GM19397 (cell line): ENCODE data around the gene VAV3.
A peak's percentile ranks its signal among the peaks of the same experiment; 100 is the strongest.
"Not testable (repeated sequence)": the region's sequence is repeated elsewhere in the genome, so short reads cannot be mapped to it uniquely, and the experiment has no call there.

Experiments used
- ATAC-seq: cut with Tn5 transposase; IDR thresholded peaks from one replicate; pipeline ENCODE4 v1.9.1; 2021; ENCODE audit warnings: mild to moderate bottlenecking, moderate library complexity; ENCODE audit not compliant: unreplicated experiment

The VAV3 gene

DNA sequence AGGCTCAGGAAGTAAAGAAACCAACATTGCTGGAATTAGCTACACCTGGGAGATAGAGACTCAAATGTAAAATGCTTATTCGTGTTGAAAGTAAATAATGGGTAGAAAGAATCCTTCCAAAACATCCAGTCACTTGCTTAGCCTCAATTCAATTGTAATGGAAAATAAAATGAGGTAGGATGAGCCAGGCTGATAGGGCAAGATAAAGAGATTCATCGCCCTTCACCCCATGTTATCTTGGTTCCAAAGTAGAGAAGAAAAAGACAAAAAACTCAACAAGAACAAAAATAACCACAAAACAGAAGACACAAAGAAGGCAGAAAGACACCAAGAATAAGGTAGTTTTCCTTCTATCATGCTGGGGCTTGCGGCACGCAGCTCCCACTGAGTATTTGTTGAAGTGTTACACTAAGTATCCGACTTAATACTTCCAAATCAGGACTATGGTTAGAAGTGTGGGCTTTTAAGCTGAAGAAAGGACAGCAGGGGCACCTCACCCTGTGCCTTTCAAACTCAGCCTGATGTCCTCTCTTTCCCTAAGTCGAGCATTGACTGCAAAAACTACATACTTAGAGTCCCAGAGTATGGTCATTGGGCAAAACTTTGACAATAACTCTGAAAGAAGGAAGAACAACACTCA is 202.1 kb downstream of the VAV3 start:
- ATAC-seq, result no peak

DNA sequence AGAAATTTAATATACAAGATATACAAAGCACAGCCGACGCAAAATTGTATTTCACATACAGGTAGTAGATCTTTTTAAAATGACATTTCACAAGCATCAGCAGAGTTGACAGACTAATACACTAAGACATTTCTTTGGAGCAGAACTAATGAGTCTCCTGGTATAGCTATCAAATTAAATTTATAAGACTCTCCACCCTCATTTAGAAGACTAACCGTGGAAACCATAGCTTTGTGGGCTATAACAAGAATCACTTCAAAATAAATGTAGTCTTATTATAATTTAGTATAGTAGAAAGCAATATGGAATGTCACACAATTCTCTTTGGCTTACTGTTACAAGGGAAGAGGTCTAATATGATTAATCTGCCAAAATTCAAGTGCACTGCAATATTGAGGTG is 204.9 kb downstream of the VAV3 start:
- ATAC-seq, result no peak

GRCh38 chr1:107750364-107750959 is 214.5 kb downstream of the VAV3 start:
- ATAC-seq, result peak; percentile 57

DNA sequence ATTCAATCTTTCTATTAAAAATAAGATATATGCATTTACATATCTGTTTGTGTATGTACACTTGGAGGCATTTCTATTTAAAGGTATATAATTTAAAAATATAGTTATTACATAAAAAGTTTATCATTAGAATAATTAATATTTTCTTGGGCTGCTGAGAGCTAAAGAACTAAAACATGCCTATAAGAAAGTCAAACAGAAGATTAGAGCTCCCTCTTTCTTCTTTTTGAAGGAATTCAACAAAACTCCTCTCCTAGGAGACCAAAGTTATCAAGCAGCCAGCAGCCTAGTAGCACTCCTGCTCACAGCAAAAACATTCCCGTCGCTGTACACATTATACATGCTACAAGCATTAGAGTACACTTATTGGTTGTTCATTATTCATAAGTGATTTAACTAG is 216.4 kb downstream of the VAV3 start:
- ATAC-seq, result no peak

DNA sequence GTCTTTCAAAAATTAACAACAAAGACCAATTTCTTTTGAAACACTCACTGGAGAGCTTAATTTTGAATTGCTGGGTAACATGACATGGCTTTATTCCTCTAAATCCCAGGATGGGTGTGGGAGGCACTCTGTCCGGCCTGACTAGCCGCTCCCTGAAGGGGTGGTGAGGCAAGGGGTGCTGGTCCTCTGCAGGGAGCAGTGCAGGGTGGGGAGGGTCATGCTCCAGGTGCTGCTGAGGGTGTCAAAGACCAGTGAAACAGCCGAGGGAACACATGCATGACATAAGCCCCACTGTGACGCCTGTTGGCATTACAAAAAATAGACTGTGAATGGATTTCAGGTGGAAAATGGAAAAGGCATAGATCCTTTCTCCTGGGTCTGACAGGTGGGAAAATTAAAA is 223.7 kb downstream of the VAV3 start:
- no peak for ATAC-seq

DNA sequence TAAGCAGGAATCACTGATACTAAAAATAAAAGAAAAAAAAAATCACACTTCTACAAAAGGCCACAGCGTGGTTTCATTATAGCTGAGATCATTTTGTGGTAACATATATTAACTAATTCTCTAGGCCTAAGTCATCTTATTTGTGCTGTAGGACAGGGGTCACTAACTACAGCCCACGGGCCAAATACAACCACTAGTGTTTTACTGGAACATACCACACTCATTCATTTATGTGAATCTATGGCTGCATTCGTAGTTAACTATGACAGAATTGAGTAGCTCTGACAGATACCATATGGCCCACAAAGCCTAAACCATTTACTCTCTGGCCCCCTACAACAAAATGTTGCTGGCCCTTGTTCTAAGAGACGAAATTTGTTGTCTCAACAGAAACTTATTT is 224.4 kb downstream of the VAV3 start:
- ATAC-seq, result no peak

DNA sequence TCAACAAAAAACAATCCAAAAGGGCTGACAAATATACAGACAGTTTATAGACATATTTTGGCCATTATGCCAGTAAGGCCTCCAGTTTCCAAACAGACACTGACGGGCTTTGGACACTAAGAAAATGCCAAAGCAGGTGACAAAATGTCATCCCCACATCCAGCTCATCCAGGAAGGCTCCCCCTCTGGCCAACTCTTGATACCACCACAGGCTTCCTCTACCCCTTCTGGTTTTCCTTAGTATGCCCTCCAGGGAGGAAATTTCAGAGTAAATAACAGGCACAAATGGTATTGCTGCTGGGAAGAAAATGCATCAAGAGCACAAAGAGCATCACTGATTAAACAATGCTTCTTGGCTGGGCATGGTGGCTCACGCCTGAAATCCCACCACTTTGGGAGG is 225.3 kb downstream of the VAV3 start:
- no peak for ATAC-seq

GRCh38 chr1:107739201-107739600 is 225.8 kb downstream of the VAV3 start:
- ATAC-seq, result no peak

DNA sequence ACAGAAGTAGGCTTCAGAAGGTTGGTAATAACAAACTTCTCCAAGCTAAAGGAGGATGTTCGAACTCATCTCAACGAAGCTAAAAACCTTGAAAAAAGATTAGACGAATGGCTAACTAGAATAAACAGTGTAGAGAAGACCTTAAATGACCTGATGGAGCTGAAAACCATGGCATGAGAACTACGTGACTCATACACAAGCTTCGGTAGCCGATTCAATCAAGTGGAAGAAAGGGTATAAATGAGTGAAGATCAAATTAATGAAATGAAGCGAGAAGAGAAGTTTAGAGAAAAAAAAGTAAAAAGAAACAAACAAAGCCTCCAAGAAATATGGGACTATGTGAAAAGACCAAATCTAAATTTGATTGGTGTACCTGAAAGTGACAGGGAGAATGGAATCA is 231.6 kb downstream of the VAV3 start:
- not testable (repeated sequence) for ATAC-seq

DNA sequence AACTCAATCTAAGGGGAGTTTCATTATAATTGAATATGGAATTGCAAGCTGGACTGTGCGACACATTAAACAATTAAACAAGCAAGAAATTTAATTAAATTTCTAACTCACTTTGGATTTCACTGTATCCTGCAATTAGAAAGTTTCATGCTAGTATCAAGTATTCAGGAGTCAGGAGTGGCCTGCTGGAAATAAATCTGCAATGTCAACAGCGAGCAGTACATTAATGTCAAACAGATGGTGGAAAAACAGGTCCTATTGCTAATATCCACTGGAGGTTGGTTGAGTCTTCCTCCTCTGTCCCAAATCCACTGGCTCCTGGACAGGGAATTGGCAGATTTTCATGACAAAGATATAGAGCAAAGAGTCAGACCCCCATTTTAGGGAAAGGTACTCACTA is 237.1 kb downstream of the VAV3 start:
- no peak for ATAC-seq

DNA sequence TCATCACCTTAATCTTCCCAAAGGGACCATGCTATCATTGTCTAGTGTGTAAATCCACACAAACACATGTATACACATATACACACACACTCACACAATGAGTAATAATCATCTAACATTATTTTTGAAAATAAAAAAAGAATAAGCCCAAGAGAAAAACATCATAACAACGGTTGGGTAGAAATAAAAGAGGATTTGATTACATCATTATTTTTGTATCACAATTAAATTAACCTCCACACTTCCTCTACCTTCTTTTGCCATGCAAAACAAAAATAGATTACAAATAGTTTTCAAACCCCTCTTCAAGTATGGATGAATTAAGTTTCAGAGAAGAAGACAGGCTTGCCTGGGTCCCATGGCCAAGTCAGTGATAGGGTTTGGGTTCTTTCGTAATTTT is 238.1 kb downstream of the VAV3 start:
- no peak for ATAC-seq

DNA sequence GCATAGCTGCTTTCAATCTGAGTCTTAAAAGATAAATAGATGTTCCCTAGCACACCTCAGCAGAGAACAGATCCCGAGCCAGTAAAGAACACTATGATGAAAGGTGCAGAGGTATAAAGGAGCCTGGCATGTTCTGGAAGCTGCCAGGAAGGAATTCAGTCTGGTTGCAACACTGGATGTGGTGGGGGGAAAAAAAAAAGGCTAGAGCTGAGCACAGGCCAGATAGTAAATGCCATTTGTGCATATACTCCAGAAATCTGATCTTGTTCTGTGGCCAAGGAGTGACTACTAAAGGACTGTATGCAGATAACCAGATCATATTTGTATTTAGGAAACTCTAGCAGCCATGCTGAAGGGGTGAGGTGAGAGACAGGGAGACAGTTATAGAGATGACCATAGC is 240.3 kb downstream of the VAV3 start:
- no peak for ATAC-seq

DNA sequence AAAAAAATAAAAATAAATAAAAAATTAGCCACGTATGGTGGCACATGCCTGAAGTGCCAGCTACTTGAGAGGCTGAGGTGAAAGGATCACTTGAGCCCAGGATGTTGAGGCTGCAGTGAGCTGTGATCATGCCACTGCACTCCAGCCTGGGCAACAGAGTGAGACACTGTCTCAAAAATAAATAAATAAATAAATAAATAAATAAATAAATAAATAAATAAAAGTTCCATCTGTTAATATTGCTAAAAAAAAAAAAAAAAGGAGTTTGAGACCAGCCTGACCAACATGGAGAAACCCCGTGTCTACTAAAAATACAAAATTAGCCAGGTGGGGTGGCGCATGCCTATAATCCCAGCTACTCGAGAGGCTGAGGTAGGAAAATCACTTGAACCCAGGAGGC is 244.8 kb downstream of the VAV3 start:
- ATAC-seq, result not testable (repeated sequence)

- no peak for ATAC-seq
Observed at GRCh38 chr1:107710005-107710404, 255.0 kb downstream of the VAV3 start.

DNA sequence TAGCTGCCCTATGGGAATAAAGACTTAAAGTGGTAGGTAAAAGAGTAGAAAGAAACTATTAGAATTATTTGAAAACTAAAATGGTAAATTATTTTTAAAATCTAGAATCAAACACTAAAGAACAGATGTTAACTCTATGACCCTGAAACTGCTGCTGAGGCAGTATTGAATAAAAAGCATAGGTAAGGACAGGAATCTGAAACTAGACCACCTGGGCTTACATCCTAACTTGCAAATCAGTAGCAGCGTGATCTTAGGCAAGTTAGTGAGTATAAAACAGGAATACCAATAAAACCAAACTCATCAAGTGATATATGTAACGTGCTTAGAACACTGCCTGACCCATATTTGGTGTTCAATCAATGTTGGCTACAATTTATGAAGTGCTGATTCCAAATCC is 257.9 kb downstream of the VAV3 start:
- ATAC-seq, result no peak

DNA sequence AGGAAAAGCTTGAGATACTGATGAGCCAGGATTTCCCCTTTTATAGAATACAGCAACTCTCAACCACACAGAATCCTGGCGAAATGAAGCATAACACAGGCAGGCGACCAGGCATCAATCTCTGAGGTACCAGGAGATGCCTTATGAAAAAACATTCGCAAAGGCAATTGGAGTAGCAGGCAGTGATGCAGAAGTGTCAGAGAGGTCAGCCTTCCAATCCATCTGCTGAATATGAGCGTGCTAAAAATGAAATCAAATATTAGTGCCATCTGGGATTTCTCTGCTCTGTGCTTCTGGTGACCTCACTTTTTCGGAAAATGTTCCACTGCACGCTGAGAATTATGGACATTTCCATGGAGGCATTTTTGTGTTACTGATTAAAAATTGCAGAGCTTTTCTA is 258.8 kb downstream of the VAV3 start:
- no peak for ATAC-seq

GRCh38 chr1:107704911-107705310 is 260.1 kb downstream of the VAV3 start:
- ATAC-seq, result no peak

- no peak for ATAC-seq
Observed at GRCh38 chr1:107702946-107703571, 261.9 kb downstream of the VAV3 start.

DNA sequence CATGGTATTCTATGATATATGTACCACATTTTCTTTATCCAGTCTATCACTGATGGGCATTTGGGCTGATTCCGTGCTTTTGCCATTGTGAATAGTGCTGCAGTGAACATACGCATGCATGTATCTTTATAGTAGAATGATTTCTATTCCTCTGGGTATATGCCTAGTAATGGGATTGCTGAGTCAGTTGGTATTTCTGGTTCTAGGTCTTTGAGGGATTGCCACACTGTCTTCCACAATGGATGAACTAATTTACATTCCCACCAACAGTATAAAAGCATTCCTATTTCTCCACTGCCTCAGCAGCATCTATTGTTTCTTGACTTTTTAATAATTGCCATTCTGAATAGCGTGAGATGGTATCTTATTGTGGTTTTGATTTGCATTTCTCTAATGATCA is 264.3 kb downstream of the VAV3 start:
- ATAC-seq, result not testable (repeated sequence)

- ATAC-seq, result no peak
Observed at GRCh38 chr1:107698161-107698560, 266.8 kb downstream of the VAV3 start.

GRCh38 chr1:107695341-107695740 is 269.6 kb downstream of the VAV3 start:
- no peak for ATAC-seq

- no peak for ATAC-seq
Observed at GRCh38 chr1:107692580-107693345, 272.2 kb downstream of the VAV3 start.
